ENCODE measurements around the gene ESRRG.

Gene ESRRG

DNA sequence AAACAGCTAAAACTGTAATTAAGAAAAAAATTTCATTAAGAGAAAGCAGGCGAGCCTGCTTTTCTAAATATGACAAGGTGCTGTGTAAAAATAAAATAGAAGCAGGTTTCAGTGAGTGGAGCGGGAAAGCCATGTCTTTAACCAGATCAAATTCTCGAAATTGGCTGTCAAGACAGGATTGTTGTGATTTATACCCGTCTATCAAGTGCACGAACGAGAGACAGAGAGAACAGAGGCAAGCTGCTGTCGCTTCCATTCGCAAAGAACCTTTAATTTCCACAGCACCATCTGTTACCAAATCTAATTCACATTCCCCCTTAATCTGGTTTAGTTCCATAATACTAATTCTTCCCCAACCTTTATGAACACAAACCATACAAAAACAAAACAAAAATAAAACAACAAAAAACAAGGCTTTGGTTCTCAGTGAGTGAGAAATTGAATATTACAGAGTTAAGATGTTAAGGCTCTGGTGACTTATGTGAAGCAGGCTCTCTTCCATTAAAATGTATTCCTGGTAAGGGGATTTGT lies 35.0 kb downstream of the ESRRG start:
- Histone ChIP-seq H3K27ac (no peak overlapping the region), H3K27me3 (no peaks in the 10 kb centered on the region), H3K4me1 (no peaks in the 10 kb centered on the region), H3K9me3 (no peaks in the 10 kb centered on the region), H3K36me3 (no peaks in the 10 kb centered on the region), H3K4me3 (no peak overlapping the region)
- TF ChIP-seq, protein P1, sequence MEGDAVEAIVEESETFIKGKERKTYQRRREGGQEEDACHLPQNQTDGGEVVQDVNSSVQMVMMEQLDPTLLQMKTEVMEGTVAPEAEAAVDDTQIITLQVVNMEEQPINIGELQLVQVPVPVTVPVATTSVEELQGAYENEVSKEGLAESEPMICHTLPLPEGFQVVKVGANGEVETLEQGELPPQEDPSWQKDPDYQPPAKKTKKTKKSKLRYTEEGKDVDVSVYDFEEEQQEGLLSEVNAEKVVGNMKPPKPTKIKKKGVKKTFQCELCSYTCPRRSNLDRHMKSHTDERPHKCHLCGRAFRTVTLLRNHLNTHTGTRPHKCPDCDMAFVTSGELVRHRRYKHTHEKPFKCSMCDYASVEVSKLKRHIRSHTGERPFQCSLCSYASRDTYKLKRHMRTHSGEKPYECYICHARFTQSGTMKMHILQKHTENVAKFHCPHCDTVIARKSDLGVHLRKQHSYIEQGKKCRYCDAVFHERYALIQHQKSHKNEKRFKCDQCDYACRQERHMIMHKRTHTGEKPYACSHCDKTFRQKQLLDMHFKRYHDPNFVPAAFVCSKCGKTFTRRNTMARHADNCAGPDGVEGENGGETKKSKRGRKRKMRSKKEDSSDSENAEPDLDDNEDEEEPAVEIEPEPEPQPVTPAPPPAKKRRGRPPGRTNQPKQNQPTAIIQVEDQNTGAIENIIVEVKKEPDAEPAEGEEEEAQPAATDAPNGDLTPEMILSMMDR (IDR thresholded peaks at IDR 0.05): no peak
- DNase-seq: no peak
- intact Hi-C loops (cut with DNase I; ENCODE audit: low total_unique reads): no loop called here

DNA sequence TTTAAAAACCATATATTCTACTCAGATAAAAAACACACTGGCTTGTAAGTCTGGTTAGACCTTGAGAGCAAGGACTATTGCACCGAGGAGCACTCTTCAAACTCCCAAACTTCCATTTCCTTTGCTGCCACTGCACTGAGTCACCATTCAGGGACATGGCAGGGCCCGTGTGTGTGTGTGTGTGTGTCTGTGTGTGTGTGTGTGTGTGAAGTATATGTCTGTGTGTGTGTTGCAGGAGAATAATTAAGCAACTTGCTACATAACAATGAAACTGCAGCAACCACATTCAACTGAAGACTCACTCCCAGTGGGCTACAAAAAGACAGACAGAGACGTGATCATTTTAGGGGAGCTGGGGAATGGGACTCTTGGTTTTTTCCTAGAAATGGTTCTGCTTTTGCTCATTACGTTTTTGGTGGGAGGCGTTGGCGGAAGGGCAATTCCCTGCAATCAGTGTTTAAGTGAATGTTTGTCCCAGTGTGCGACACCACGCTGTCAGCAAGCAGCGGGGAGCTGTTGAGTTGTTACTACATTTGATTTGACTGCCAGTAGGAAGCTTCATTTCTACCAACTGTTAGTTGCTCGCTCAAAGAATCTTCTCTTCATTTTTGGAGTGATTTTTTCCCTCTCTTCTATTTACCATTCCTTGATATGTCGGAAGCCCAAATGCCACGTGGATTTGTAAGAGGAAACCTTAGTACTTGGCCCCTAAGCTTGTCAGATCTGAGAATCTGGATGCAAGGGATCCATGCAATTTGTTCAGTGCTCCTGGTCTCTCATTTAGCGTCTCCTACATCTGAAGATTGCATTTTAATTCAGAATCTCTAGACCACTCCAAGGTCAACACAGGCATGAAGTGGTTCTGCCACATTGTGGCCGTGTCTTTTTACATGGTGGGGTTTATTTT lies 36.1 kb downstream of the ESRRG start:
- H3K36me3 ChIP-seq: no peaks in the 10 kb centered on the region
- H3K27me3 ChIP-seq: no peaks in the 10 kb centered on the region
- TF ChIP-seq, protein P1 (IDR thresholded peaks at IDR 0.05): no peak
- no peaks in the 10 kb centered on the region for H3K9me3 ChIP-seq
- H3K4me1 ChIP-seq: no peaks in the 10 kb centered on the region
- intact Hi-C loops (cut with DNase I; ENCODE audit: low total_unique reads): no loop called here
- no peak overlapping the region for H3K4me3 ChIP-seq
- no peak for DNase-seq
- no peak overlapping the region for H3K27ac ChIP-seq

DNA sequence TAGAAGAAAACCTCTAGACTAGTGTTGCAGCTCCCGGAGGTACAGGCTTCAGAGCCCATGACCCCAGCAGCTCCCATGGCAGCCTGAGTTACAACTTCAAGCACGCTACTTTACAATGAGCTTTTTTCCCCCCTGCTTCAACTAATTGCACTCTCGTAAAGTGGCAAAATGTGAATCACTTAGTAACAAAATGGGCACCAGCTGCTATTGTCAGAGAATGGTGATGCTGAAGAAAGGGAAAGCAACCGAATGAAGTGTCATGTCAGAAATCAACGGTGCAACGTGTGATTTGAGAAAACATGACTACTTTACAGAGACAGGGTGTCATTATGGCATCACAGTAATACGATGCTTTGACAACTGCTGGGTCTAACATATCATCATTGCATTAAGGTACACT lies 40.5 kb downstream of the ESRRG start:
- H3K9me3 ChIP-seq: no peaks in the 10 kb centered on the region
- H3K4me3 ChIP-seq: no peak overlapping the region
- no peak overlapping the region for H3K27ac ChIP-seq
- no peak for DNase-seq
- no peaks in the 10 kb centered on the region for H3K36me3 ChIP-seq
- no peaks in the 10 kb centered on the region for H3K4me1 ChIP-seq
- H3K27me3 ChIP-seq: no peaks in the 10 kb centered on the region
- TF ChIP-seq, protein P1 (IDR thresholded peaks at IDR 0.05): no peak
- intact Hi-C loops (cut with DNase I; ENCODE audit: low total_unique reads): no loop called here

DNA sequence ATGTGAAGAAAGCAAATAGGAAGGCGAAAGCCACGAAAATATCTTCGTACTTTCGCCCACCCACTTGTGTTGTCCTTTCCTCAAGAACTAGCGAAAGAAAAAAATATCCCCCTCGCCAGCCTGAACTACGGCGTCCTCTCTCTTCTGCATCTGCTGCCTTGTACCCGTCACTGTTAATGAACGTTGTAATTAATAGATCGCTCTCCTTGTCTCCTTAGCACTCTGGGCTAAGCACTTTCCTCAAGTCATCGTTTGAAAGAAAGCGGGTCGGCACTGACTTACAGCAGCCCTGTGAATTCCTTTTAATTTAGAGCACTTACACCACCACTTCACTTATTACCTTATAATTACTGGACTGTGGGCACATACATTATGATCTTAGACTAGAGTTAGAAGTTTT lies 44.1 kb downstream of the ESRRG start:
- intact Hi-C loops (cut with DNase I; ENCODE audit: low total_unique reads): no loop called here
- no peaks in the 10 kb centered on the region for H3K4me1 ChIP-seq
- no peaks in the 10 kb centered on the region for H3K9me3 ChIP-seq
- no peaks in the 10 kb centered on the region for H3K36me3 ChIP-seq
- TF ChIP-seq, protein P1 (IDR thresholded peaks at IDR 0.05): no peak
- H3K27me3 ChIP-seq: no peaks in the 10 kb centered on the region
- no peak for DNase-seq
- no peak overlapping the region for H3K4me3 ChIP-seq
- H3K27ac ChIP-seq: no peak overlapping the region

DNA sequence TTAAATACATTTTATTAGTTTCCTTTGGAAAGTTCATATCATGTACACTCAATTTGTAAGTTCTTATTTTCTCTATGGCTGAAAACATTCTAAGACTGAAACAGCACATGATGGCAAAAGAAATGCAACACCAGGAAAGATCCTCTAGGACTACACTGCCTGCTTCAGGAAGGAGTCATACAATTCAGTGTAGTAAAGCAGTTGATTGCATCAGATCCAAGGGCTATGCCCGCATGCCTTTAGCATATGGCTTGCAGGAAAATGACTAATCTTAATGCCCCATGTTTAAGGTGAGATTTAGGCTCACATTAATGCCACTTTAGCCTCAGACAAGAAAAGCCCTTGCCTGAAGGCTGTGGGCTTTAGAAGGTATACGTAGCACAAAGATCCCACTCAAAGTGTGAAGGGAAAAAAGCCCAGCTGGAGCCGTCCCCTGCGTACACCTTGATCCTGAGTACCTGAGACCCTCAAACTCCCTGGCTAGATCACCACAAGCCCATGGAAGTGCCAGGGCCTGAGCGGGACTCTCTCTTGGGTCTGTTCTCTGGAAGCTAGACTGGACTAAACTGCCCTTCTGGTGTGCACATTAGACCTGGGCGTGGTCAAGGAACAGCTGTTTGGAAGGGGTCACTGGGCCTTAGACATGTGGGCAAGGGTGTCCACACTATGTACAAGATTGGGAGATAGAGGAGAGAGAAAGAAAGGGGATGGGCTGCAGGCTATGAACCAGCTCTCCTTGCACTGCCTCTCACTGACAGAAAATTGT lies 52.9 kb downstream of the ESRRG start:
- no peaks in the 10 kb centered on the region for H3K27me3 ChIP-seq
- TF ChIP-seq, protein P1 (IDR thresholded peaks at IDR 0.05): no peak
- no peak overlapping the region for H3K27ac ChIP-seq
- H3K9me3 ChIP-seq: no peaks in the 10 kb centered on the region
- no peaks in the 10 kb centered on the region for H3K4me1 ChIP-seq
- H3K36me3 ChIP-seq: no peaks in the 10 kb centered on the region
- intact Hi-C loops (cut with DNase I; ENCODE audit: low total_unique reads): no loop called here
- DNase-seq: no peak
- H3K4me3 ChIP-seq: no peak overlapping the region

Data from tibial artery (tissue), 4 donors.